ENCODE data around the gene RNF220. TPM values are rescaled to one million over a fixed set of nuclear protein-coding genes. Genes with fewer than 3 reads are reported as not detected.
A peak's percentile ranks its signal among the peaks of the same experiment; 100 is the strongest.

Gene RNF220
- total RNA-seq, 1 experiment from 2014 or later: 92.4 TPM

- Mint-ChIP-seq H3K27ac (ENCODE audit: unreplicated experiment) (peak overlapping the region; percentile 5), H3K4me3 (ENCODE audit: unreplicated experiment) (no peak overlapping the region), H3K4me1 (ENCODE audit: low read depth, unreplicated experiment) (peaks cover 16% of the 10 kb centered on the region), H3K9me3 (ENCODE audit: unreplicated experiment) (no peaks in the 10 kb centered on the region), H3K27me3 (ENCODE audit: insufficient read depth, unreplicated experiment) (no peaks in the 10 kb centered on the region), H3K36me3 (ENCODE audit: insufficient read depth, unreplicated experiment) (no peaks in the 10 kb centered on the region)
- Histone ChIP-seq H3K4me3 (ENCODE audit: low read depth, low read length) (no peak overlapping the region), H3K27me3 (replicated peaks; ENCODE audit: control insufficient read depth, insufficient read depth, low read length) (no peaks in the 10 kb centered on the region), H3K36me3 (ENCODE audit: control insufficient read depth, insufficient read depth, low read length) (no peaks in the 10 kb centered on the region), H3K9me3 (no peaks in the 10 kb centered on the region), H3K4me1 (peaks cover 9% of the 10 kb centered on the region)
- BruUV-seq (replicated peaks): no TSS peak
- DNase-seq: peak; percentile 13 to 39
- ChIA-PET POLR2A (no interaction called here), CTCF (interaction anchor here (1.9 kb wide), 1 partner anchor 63 kb away, joined by 5 read pairs; no protein-coding TSS in a partner anchor)
- TF ChIP-seq CTCF (IDR thresholded peaks at IDR 0.05; ENCODE audit: insufficient read depth in 1 of 2, low read depth in 1 of 2, low read length in 1 of 2, severe bottlenecking in 1 of 2, unreplicated experiment in 1 of 2): no peak
- intact Hi-C loops (cut with micrococcal nuclease; ENCODE audit: unreplicated experiment): no loop called here
Observed at GRCh38 chr1:44531785-44532566, 126.9 kb downstream of the RNF220 start.

- CTCF ChIA-PET: interaction anchor here (1.9 kb wide), 1 partner anchor 62 kb away, joined by 5 read pairs; no protein-coding TSS in a partner anchor
- no peak overlapping the region for H3K27ac Mint-ChIP-seq (ENCODE audit: unreplicated experiment)
- no peak for TF ChIP-seq CTCF (IDR thresholded peaks at IDR 0.05; ENCODE audit: insufficient read depth in 1 of 2, low read depth in 1 of 2, low read length in 1 of 2, severe bottlenecking in 1 of 2, unreplicated experiment in 1 of 2)
- POLR2A ChIA-PET: no interaction called here
- no peaks in the 10 kb centered on the region for H3K27me3 ChIP-seq (replicated peaks; ENCODE audit: control insufficient read depth, insufficient read depth, low read length)
- no peak overlapping the region for H3K4me3 Mint-ChIP-seq (ENCODE audit: unreplicated experiment)
- peaks cover 9% of the 10 kb centered on the region for H3K4me1 ChIP-seq
- no peak overlapping the region for H3K4me3 ChIP-seq (ENCODE audit: low read depth, low read length)
- BruUV-seq (replicated peaks): no TSS peak
- no peaks in the 10 kb centered on the region for H3K27me3 Mint-ChIP-seq (ENCODE audit: insufficient read depth, unreplicated experiment)
- H3K36me3 Mint-ChIP-seq (ENCODE audit: insufficient read depth, unreplicated experiment): no peaks in the 10 kb centered on the region
- H3K4me1 Mint-ChIP-seq (ENCODE audit: low read depth, unreplicated experiment): peaks cover 21% of the 10 kb centered on the region
- H3K9me3 ChIP-seq: no peaks in the 10 kb centered on the region
- intact Hi-C loops (cut with micrococcal nuclease; ENCODE audit: unreplicated experiment): no loop called here
- no peaks in the 10 kb centered on the region for H3K9me3 Mint-ChIP-seq (ENCODE audit: unreplicated experiment)
- H3K36me3 ChIP-seq (ENCODE audit: control insufficient read depth, insufficient read depth, low read length): no peaks in the 10 kb centered on the region
- DNase-seq: no peak
Observed at GRCh38 chr1:44532567-44532944, 127.5 kb downstream of the RNF220 start.

- H3K27ac Mint-ChIP-seq (ENCODE audit: unreplicated experiment): no peak overlapping the region
- Histone ChIP-seq H3K9me3 (no peaks in the 10 kb centered on the region), H3K36me3 (ENCODE audit: control insufficient read depth, insufficient read depth, low read length) (no peaks in the 10 kb centered on the region), H3K4me3 (ENCODE audit: low read depth, low read length) (no peak overlapping the region), H3K4me1 (peaks cover 15% of the 10 kb centered on the region), H3K27me3 (replicated peaks; ENCODE audit: control insufficient read depth, insufficient read depth, low read length) (no peaks in the 10 kb centered on the region)
- H3K4me1 Mint-ChIP-seq (ENCODE audit: low read depth, unreplicated experiment): peaks cover 23% of the 10 kb centered on the region
- intact Hi-C loops (cut with micrococcal nuclease; ENCODE audit: unreplicated experiment): no loop called here
- CTCF ChIA-PET: no interaction called here
- H3K9me3 Mint-ChIP-seq (ENCODE audit: unreplicated experiment): no peaks in the 10 kb centered on the region
- POLR2A ChIA-PET: no interaction called here
- TF ChIP-seq CTCF (IDR thresholded peaks at IDR 0.05; ENCODE audit: insufficient read depth in 1 of 2, low read depth in 1 of 2, low read length in 1 of 2, severe bottlenecking in 1 of 2, unreplicated experiment in 1 of 2): no peak
- no peaks in the 10 kb centered on the region for H3K36me3 Mint-ChIP-seq (ENCODE audit: insufficient read depth, unreplicated experiment)
- no peak overlapping the region for H3K4me3 Mint-ChIP-seq (ENCODE audit: unreplicated experiment)
- DNase-seq: no peak
- no TSS peak for BruUV-seq (replicated peaks)
- H3K27me3 Mint-ChIP-seq (ENCODE audit: insufficient read depth, unreplicated experiment): no peaks in the 10 kb centered on the region
Observed at GRCh38 chr1:44534771-44535170, 129.7 kb downstream of the RNF220 start.

Data from Caco-2 (cell line).